Activated CD8-positive, alpha-beta T cell treated with anti-CD3 and anti-CD28 coated beads for 36 hours (primary cell): Measurements from ENCODE around the gene COX6B2. TPM values are rescaled to one million over a fixed set of nuclear protein-coding genes. Genes with fewer than 3 reads are reported as not detected.
A peak's percentile ranks its signal among the peaks of the same experiment; 100 is the strongest.

ENCODE experiments used
- ATAC-seq: fragments of 200-7000 bp; cut with Tn5 transposase; one replicate; pipeline ENCODE4 v1.10.0; 2021; ENCODE audit warnings: mild to moderate bottlenecking, moderate library complexity
- CTCF ChIA-PET: fragments of 350-600 bp; sonication (Branson Sonifier 250); formaldehyde crosslinking; loops from one replicate; lab custom pipeline; 2021; ENCODE audit warnings: antibody characterized with exemption; lab: Charles Lee
- POLR2A ChIA-PET: fragments of 350-600 bp; sonication (Branson Sonifier 250); formaldehyde crosslinking; loops from one replicate; lab custom pipeline; 2021; ENCODE audit warnings: antibody characterized with exemption; lab: Charles Lee
- DNase-seq: peaks from one replicate; pipeline ENCODE4 v3.0.0-alpha.2; 2020
- H3K27ac Mint-ChIP-seq: one replicate; pipeline ENCODE4 v1.8.0; 2021; ENCODE audit warnings: mild to moderate bottlenecking, mixed read lengths
- H3K27me3 Mint-ChIP-seq: one replicate; pipeline ENCODE4 v1.8.0; 2021; ENCODE audit warnings: mixed read lengths
- H3K36me3 Mint-ChIP-seq: one replicate; pipeline ENCODE4 v1.8.0; 2021; ENCODE audit warnings: low read depth, mixed read lengths
- H3K4me1 Mint-ChIP-seq: one replicate; pipeline ENCODE4 v1.8.0; 2021; ENCODE audit warnings: low read depth, mixed read lengths
- H3K4me3 Mint-ChIP-seq: one replicate; pipeline ENCODE4 v1.8.0; 2021; ENCODE audit warnings: mild to moderate bottlenecking, moderate library complexity, mixed read lengths
- H3K9me3 Mint-ChIP-seq: one replicate; pipeline ENCODE4 v1.8.0; 2021; ENCODE audit warnings: mixed read lengths
- CTCF ChIP-seq: fragments of 200-600 bp; IDR thresholded peaks from one replicate; pipeline ENCODE4 v1.8.0; 2022; ENCODE audit warnings: antibody characterized with exemption, mild to moderate bottlenecking
- intact Hi-C: fragments of 100-400 bp; cut with micrococcal nuclease; formaldehyde crosslinking; loops from one replicate; pipeline ENCODE4 v1.10.0; 2022
- total RNA-seq, 2 experiments: library from RNA; stranded (reverse); gene quantifications; one replicate each; pipeline ENCODE4 v1.2.3, GENCODE V29; 2021

The COX6B2 gene
- total RNA-seq, 2 experiments from 2014 or later = not detected

DNA sequence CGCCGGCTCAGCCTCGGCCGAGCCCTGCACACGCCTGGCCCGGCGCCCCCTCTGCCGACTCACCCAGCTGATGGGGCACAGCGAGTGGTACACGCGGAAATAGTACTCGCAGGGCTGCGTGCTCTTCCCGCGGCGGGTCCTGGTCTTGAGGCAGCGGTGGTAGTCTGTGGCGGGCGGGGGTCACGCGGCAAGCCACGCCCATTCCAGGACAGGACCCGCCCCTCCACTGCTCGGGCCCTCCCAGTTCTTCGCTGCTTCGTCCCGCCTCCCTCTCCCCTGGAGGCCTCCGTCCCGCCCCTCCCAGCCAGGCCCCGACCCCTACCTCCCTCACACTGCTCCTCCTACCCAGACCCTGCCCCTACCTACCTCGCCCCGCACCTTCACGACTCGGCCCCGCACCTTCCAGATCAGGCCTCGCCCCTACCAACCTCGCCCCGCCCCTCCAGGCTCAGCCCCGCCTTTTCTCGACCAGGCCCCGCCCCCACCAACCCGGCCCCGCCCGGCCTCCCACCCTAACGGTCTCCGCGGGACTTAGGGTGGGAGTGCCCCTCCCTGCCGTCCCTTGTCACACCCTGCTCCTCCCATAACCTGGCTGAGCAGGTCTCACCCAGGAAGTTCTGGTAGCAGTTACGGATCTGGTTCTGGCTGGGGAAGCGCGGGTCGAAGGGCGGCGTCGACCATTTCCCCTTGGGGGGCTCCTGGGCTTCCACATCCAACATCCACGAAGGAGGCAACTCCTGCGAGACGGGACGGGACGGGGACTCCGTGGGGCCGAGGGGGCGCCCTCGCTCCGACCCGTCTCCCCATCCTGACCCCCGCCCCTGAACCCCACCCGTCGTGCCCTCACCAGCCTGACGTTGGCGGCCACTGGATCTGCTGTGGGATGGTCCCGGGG, 469 bp downstream of the COX6B2 start:
- Mint-ChIP-seq H3K27me3 (peaks cover 51% of the 10 kb centered on the region), H3K4me1 (peaks cover 15% of the 10 kb centered on the region), H3K27ac (no peak overlapping the region), H3K9me3 (no peaks in the 10 kb centered on the region), H3K36me3 (no peaks in the 10 kb centered on the region), H3K4me3 (peak overlapping the region; percentile 61)
- CTCF ChIA-PET = no interaction called here
- peak; percentile 76 for DNase-seq
- TF ChIP-seq CTCF = no peak
- peak; percentile 90 for ATAC-seq
- POLR2A ChIA-PET = interaction anchor here (0.6 to 1.8 kb wide), 7 partner anchors 11 to 218 kb away, joined by 3 to 9 read pairs (median 4); partner anchors contain the start of gene TMEM238
- intact Hi-C loops = no loop called here

DNA sequence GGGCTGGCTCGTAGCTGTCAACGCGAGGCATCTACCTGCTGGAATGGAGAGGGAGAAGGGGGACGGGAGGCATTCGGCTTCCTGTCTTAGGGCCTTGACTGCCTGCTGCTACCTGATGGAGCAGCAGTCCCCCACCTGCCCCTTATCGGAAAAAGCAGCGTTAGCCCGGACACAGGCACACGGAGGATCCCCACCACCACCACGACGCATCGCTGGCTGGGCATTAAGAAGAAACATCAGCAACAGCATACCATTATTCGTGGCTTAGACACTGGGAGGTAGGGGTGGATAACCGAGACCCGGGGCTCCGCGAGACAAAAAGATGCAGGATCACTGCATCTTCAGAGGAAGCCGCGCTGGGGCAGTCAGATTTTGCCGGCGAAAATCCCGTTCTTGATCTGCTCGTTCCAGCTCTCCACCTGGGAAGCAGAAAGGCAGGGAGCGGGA, 1.1 kb downstream of the COX6B2 start:
- intact Hi-C loops = no loop called here
- H3K27me3 Mint-ChIP-seq = peaks cover 51% of the 10 kb centered on the region
- CTCF ChIA-PET = no interaction called here

GRCh38 chr19:55352549-55353145, 1.9 kb downstream of the COX6B2 start:
- Mint-ChIP-seq H3K36me3 (peaks cover 3% of the 10 kb centered on the region), H3K27me3 (peaks cover 51% of the 10 kb centered on the region), H3K9me3 (no peaks in the 10 kb centered on the region), H3K4me1 (peaks cover 15% of the 10 kb centered on the region), H3K4me3 (no peak overlapping the region), H3K27ac (no peak overlapping the region)
- ATAC-seq (no peak), DNase-seq (no peak)
- no peak for TF ChIP-seq CTCF
- CTCF ChIA-PET = no interaction called here
- intact Hi-C loops = no loop called here
- POLR2A ChIA-PET = interaction anchor here (1.0 to 1.8 kb wide), 4 partner anchors 20 to 216 kb away, joined by 3 to 9 read pairs (median 3); partner anchors contain the start of gene TMEM238

More for the DNA sequence above, 1.1 kb downstream of the COX6B2 start:
- no peak for TF ChIP-seq CTCF
- DNase-seq (no peak), ATAC-seq (no peak)
- H3K9me3 Mint-ChIP-seq = no peaks in the 10 kb centered on the region
- POLR2A ChIA-PET = interaction anchor here (0.6 to 1.8 kb wide), 5 partner anchors 11 to 217 kb away, joined by 3 to 9 read pairs (median 3); partner anchors contain the start of gene TMEM238
- H3K36me3 Mint-ChIP-seq = peaks cover 3% of the 10 kb centered on the region
- peak overlapping the region; percentile 61 for H3K4me3 Mint-ChIP-seq
- H3K27ac Mint-ChIP-seq = no peak overlapping the region
- H3K4me1 Mint-ChIP-seq = peaks cover 15% of the 10 kb centered on the region

DNA sequence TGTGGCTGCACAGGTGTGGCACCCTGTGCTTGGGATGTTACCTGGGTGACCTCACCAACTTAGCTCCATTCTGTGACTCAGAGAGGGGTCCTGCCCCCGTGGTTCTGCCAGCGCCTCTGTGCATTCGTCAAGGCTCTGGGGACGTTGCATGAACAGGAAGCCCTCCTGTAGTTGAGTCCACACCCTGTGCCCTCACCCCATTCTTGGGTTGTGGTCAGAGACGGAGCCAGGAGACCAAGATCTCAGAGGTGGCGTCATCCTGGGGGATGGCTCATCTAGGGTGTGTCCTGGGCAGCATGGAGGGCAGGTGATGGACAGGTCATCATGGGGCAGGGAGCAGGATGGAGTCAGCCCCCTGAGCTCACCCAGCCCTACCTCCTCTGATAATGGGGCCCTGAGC, 2.5 kb downstream of the COX6B2 start:
- peaks cover 15% of the 10 kb centered on the region for H3K4me1 Mint-ChIP-seq
- peaks cover 48% of the 10 kb centered on the region for H3K27me3 Mint-ChIP-seq
- no peak for TF ChIP-seq CTCF
- DNase-seq (peak; percentile 30), ATAC-seq (no peak)
- H3K36me3 Mint-ChIP-seq = peaks cover 3% of the 10 kb centered on the region
- H3K27ac Mint-ChIP-seq = no peak overlapping the region
- no peak overlapping the region for H3K4me3 Mint-ChIP-seq
- no peaks in the 10 kb centered on the region for H3K9me3 Mint-ChIP-seq
- ChIA-PET CTCF (no interaction called here), POLR2A (interaction anchor here (0.6 to 1.8 kb wide), 4 partner anchors 14 to 101 kb away, joined by 3 to 9 read pairs (median 3); partner anchors contain the start of gene TMEM238)
- intact Hi-C loops = no loop called here
